Colon (tissue), 2 donors: ENCODE data around the gene IL1RAPL1.
"Not testable (repeated sequence)": the region's sequence is repeated elsewhere in the genome, so short reads cannot be mapped to it uniquely, and the experiment has no call there.

ENCODE experiments used
- FAIRE-seq: peaks from 2 replicates; lab custom pipeline; 2012; peaks lifted over from hg19 to GRCh38; lab: Jason Lieb, UNC
- donor health status: control.
- donor health status: control.

Gene IL1RAPL1

GRCh38 chrX:28628120-28628519 is 40.9 kb downstream of the IL1RAPL1 start:
- no peak for FAIRE-seq

- no peak for FAIRE-seq
Measured at GRCh38 chrX:28638775-28639174, 51.5 kb downstream of the IL1RAPL1 start.

GRCh38 chrX:28639451-28639850 is 52.2 kb downstream of the IL1RAPL1 start:
- no peak for FAIRE-seq

DNA sequence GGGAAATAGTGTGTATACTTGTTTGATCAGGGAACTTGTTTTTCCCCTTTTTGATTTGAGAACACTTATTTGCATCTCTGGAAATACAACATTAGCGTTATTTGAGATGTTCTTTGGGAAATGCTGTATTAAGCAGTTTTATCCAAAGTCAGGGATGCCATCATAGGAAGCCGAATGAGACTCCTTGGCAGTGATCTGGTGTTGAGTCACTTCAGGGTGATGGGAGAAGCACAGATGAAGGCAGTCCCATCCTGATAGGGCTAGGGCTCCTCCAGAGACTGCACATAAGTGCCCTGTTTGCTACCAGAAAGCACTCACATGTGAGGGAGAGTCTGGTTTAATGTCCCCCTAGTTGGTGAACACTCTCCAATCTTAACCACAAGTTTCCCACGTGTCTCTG is 62.3 kb downstream of the IL1RAPL1 start:
- FAIRE-seq = no peak

DNA sequence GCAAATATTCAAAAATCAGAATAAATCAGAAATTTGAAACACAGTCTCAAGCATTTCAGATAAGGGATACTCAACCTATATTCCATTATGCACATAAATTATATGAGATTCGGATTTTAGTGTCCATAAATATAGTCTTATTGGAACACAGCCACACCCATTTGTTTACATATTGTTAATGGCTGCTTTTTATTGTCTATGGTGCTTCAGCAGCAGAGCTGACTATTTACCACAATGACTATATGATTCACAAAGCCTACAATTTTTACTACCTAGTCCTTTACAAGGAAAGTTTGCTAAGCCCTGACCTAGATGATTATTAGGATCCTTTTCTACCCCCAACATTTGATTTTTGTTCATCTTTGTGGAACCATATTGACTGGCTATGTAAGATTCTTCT is 63.9 kb downstream of the IL1RAPL1 start:
- FAIRE-seq = no peak

GRCh38 chrX:28659269-28659668 is 72.0 kb downstream of the IL1RAPL1 start:
- FAIRE-seq = no peak

DNA sequence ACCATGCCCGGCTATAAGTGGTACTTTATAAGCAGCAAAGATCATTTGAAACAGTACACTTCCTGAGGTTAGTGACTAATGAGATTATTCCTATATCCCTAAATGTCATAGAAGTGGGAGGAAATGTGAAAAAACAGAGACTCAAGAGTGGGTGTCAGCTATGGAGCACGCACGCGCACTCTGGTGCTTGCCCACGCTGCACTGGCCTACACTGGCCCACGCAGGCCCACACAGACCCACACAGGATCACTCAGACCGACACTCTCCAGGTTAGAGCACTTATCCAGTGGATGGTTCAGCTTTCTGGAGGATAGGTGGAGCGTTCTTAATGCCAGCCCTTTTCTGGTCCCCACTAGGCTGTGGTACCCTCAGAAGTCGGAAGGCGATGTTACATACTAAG is 78.5 kb downstream of the IL1RAPL1 start:
- no peak for FAIRE-seq

GRCh38 chrX:28668303-28668702 is 81.1 kb downstream of the IL1RAPL1 start:
- no peak for FAIRE-seq

- no peak for FAIRE-seq
Measured at GRCh38 chrX:28668957-28669356, 81.7 kb downstream of the IL1RAPL1 start.

DNA sequence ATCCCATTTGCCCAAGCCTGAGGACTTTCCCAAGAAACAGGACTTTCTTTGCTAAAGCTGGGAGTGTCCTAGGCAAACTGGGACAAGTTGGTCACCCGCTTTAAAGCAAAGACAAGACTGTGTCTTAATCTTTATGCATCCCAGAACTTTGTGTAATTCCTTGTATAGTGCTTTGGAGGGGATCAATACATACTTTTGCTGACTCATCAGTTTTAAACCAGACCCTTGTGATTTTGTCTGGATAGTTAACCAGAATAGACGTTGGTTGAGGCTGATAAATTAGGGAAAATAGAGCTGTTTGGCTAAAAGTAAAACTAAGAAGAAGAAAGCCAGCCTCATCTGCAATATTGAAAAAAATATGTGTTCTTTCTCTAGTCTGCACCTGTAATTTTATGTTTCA is 82.8 kb downstream of the IL1RAPL1 start:
- no peak for FAIRE-seq

DNA sequence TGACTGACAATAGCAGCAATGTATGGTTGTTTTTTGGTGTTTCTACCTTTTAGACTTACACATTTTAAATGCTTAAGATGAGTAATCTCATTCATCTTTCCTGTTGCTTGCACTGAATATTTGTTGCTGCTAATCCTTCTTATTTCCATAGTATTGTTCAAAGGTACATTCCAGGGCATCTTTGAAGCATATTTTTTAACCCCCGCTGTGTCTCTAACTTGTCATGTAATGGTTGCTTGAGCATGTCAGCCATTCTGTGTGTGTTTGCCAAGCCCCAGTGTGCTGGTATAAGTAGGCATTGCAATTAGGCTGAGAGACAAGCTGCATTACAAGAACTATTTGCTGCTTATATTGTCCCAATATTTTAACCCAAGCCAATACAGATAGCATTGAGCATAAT is 87.9 kb downstream of the IL1RAPL1 start:
- no peak for FAIRE-seq

DNA sequence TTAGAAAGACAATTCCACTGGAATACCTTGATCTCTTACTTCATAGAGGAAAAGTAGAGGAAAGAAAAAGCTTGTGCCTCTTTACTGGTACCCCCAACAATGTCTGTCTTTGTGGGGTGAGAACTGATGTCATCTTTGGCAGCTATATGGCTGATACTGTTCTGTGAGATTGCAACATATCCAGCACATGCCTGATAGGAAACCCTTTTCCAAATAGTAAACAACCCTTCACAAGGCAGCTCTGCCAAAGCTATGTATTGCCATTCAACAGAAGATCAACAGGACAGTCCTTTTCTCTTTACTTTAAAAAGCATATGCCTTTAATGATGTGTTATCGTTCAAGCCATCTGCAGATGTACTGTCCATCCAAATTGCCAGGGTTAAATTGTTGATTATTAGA is 105.9 kb downstream of the IL1RAPL1 start:
- FAIRE-seq = peak; percentile 33

DNA sequence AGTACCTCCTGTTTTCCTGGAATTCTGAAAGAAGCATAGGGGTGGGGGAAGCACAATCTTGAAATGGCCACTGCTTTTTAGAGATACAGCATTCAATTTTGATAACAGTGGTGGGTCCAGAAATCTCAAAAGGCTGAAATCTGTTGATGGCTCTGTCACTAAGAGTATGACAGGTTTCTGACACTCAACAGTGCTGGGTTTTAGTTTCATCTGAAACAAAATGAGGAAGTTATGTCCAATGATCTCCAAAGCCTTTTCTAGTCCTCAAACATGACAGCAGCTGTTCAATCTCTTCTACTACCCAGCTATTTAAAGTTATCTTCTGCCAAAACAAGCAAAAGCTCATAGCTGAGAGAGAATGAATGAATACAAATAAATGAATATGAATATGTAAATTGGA is 110.5 kb downstream of the IL1RAPL1 start:
- FAIRE-seq = no peak

DNA sequence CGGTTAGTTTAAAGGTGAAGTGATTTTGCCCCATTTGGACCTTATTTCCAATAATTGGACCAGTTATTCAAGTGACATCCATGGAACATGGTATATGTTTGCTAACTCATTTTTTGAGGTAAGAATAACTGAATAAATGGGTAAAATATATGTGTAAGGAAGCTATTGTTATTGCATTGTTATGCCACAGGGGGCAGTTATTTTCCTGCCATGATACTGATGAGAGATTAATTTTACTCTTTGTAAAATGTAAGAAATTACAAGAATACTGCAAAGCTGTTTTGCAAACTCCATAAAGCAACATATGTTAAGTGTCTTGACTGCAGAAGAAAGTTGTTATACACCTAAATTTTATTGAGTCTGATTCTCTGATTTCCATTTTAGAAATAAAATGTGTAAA is 114.0 kb downstream of the IL1RAPL1 start:
- peak; percentile 33 for FAIRE-seq

DNA sequence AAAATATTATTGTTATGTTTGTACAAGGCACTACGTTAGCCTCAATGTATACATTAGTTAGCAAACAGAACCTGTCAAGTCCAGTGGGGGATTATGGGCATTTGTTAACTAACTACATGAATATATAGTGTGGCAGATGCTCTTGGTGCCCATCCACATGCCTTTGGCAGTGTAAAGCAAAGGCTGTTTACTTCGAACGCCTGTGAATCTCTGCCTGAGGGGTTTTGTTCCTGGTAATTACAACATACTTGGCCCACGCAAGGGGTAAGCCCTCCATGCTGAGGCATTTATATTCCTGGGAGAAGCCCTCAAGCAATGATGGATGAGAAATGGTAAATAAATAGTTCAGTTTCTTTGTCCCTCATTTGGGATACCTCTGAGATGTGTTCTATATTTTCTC is 119.7 kb downstream of the IL1RAPL1 start:
- no peak for FAIRE-seq

DNA sequence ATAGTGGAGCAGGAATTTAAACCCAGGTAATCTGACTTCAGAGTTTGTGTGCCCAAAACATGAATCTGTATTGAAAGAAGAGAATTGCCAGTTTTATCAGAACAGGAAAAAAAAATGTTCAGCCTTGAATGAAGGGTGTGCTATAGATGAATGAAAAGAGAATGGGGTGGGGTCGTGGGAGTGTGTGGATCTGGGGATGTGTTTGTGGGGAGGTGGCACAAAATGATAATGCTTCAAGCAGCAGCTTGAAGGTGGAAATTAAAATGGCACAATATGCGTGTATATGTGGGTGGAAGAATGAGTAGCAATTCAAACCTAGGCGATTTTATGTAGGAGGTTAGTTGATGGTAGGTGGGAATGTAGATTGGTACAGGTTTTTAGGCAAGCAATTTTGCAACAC is 122.2 kb downstream of the IL1RAPL1 start:
- FAIRE-seq = no peak

DNA sequence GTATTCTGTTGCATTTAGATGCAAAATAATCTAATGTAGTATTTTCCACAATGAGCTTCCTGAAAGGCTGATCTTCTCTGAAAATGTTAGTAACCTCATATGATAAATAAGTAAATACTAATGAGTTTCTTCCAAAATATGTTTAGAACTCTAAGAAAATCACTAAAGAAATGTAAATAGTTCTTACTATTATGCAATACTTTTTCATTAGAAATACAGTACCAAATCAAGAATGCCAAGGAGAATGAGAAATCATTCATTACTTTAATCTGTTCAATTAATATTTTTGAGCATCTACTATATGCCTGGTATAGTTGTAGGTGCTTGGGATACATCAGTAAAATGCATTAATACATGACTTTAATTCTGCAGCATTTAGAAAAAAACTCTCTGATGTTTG is 130.6 kb downstream of the IL1RAPL1 start:
- FAIRE-seq = no peak

DNA sequence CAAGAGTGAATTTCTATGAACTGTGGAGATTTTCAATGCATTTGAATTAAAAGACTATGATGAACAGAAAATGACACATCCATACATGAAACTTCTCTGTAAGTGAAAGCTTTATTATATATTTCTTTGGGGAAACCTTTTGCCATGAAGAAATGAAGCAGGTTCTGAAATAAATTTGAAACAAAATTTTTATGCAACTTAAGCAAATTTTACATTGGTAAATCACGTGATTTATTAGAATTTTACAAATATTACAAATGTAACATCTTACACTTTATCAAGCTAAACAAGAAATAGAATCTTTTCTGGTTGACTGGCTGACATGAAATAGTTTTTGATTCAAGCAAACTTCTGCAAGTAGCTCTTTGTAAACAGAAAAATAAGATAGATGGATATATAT is 131.2 kb downstream of the IL1RAPL1 start:
- no peak for FAIRE-seq

- no peak for FAIRE-seq
Measured at GRCh38 chrX:28719620-28720019, 132.4 kb downstream of the IL1RAPL1 start.

GRCh38 chrX:28752330-28752729 is 165.1 kb downstream of the IL1RAPL1 start:
- no peak for FAIRE-seq

GRCh38 chrX:28756175-28756574 is 168.9 kb downstream of the IL1RAPL1 start:
- no peak for FAIRE-seq

GRCh38 chrX:28756647-28757046 is 169.4 kb downstream of the IL1RAPL1 start:
- FAIRE-seq = no peak

DNA sequence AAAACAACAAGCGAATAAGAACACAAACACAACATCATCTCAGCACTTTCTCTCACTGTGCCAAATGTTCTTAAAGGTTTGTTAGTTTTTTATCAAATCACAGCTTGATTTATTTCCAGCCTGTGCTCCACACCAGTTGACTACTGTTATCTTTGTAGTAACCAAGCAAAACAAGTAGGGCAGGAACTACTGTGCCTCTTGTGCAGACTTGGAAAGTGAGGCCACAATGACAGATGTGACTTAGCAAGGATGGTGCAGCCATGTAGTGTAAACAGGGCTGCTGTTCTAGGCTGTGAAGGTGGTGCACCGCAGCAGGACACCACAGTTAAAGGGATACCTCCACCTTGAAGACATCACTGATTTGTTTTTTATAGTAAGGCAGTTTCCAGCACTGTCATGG is 170.0 kb downstream of the IL1RAPL1 start:
- FAIRE-seq = no peak

DNA sequence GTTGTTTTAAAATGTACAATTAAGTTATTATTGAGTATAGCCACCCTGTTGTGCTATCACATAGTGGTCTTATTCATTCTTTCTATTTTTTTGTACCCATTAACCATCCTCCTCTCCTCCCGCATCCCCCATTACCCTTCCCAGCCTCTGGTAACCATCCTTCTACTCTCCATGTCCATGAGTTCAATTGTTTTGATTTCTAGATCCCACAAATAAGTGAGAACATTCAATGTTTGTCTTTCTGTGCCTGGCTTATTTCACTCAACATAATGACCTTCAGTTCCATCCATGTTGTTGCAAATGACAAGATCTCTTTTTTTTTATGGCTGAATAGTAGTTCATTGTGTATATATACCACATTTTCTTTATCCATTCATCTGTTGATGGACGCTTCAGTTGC is 179.3 kb downstream of the IL1RAPL1 start:
- not testable (repeated sequence) for FAIRE-seq

- FAIRE-seq = no peak
Measured at GRCh38 chrX:28773807-28774206, 186.6 kb downstream of the IL1RAPL1 start.
